Body of pancreas (tissue), 4 donors: ENCODE measurements around the gene NECTIN2.

Source experiments
- POLR2A ChIP-seq, 3 donors: fragments of 450-650 bp; IDR thresholded peaks; one replicate each; pipeline ENCODE4 v1.6.1; 2016; ENCODE audit warnings: antibody characterized with exemption in 3 of 3, mild to moderate bottlenecking in 2 of 3
- TF ChIP-seq, protein P1 (sequence below), 7 experiments: fragments of 450-650 bp in 4 of 7; fragments of 200-600 bp in 3 of 7; sonication (generic) in 3 of 7; IDR thresholded peaks; one replicate each; pipeline ENCODE4 v1.5.1; 2016 to 2019; ENCODE audit warnings: antibody characterized with exemption in 7 of 7

- TF ChIP-seq, protein P1, sequence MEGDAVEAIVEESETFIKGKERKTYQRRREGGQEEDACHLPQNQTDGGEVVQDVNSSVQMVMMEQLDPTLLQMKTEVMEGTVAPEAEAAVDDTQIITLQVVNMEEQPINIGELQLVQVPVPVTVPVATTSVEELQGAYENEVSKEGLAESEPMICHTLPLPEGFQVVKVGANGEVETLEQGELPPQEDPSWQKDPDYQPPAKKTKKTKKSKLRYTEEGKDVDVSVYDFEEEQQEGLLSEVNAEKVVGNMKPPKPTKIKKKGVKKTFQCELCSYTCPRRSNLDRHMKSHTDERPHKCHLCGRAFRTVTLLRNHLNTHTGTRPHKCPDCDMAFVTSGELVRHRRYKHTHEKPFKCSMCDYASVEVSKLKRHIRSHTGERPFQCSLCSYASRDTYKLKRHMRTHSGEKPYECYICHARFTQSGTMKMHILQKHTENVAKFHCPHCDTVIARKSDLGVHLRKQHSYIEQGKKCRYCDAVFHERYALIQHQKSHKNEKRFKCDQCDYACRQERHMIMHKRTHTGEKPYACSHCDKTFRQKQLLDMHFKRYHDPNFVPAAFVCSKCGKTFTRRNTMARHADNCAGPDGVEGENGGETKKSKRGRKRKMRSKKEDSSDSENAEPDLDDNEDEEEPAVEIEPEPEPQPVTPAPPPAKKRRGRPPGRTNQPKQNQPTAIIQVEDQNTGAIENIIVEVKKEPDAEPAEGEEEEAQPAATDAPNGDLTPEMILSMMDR (IDR thresholded peaks at IDR 0.05): no peak
- TF ChIP-seq POLR2A (IDR thresholded peaks at IDR 0.05): no peak
Observed at GRCh38 chr19:44865196-44865767, 19.2 kb downstream of the NECTIN2 start.
